Measurements from ENCODE around the gene SLC25A24.
A peak's percentile ranks its signal among the peaks of the same experiment; 100 is the strongest.

The SLC25A24 gene

GRCh38 chr1:108084866-108085477 lies 115.2 kb downstream of the SLC25A24 start:
- Histone ChIP-seq H3K27me3 (ENCODE audit: insufficient read depth, low read length, poor library complexity, severe bottlenecking) (no peaks in the 10 kb centered on the region), H3K36me3 (ENCODE audit: insufficient read depth, low read length) (no peaks in the 10 kb centered on the region), H3K9ac (ENCODE audit: low read depth, low read length, poor library complexity, severe bottlenecking) (peak overlapping the region; percentile 1), H4K20me1 (ENCODE audit: insufficient read depth, low read length, poor library complexity, severe bottlenecking) (no peaks in the 10 kb centered on the region), H3K4me3 (ENCODE audit: low read length, poor library complexity, severe bottlenecking) (no peak overlapping the region), H3K4me1 (ENCODE audit: insufficient read depth, low read length, poor library complexity, severe bottlenecking) (peaks cover 77% of the 10 kb centered on the region), H3K4me2 (ENCODE audit: low read depth, low read length, poor library complexity, severe bottlenecking) (no peak overlapping the region), H3K9me3 (ENCODE audit: insufficient read depth, low read depth, low read length) (no peaks in the 10 kb centered on the region), H3K79me2 (ENCODE audit: insufficient read depth, low read length) (no peaks in the 10 kb centered on the region), H2AFZ (ENCODE audit: low read length) (no peak overlapping the region), H3K9me2 (replicated peaks; ENCODE audit: low read depth, low read length) (no peaks in the 10 kb centered on the region), H3F3A (ENCODE audit: low read depth) (peaks cover 10% of the 10 kb centered on the region; the same call in 1 of the 2 replicates)
- TF ChIP-seq EZH2phosphoT487 (IDR thresholded peaks at IDR 0.05; ENCODE audit: borderline replicate concordance) = no peak
- no peak for TF ChIP-seq CTCF (conservative IDR thresholded peaks at IDR 0.05; ENCODE audit: low read length)
